Activated naive CD4-positive, alpha-beta T cell (primary cell): ENCODE data around the gene ZNF646.
A peak's percentile ranks its signal among the peaks of the same experiment; 100 is the strongest.

ENCODE experiments used
- DNase-seq, 4 experiments: peaks; one replicate each; lab custom pipeline; 2025; lab: John Stamatoyannopoulos, UW

The ZNF646 gene

GRCh38 chr16:31064882-31065461, 9.2 kb upstream of the ZNF646 start:
- DNase-seq = no peak

GRCh38 chr16:31067342-31067741, 6.9 kb upstream of the ZNF646 start:
- DNase-seq = no peak

GRCh38 chr16:31071861-31072260, 2.4 kb upstream of the ZNF646 start:
- DNase-seq = no peak

- no peak for DNase-seq
Observed at GRCh38 chr16:31072540-31073141, 1.6 kb upstream of the ZNF646 start.

GRCh38 chr16:31073142-31073969, 866 bp upstream of the ZNF646 start:
- peak; percentile 59 to 79 (median 65) for DNase-seq

- no peak for DNase-seq
Observed at GRCh38 chr16:31074814-31075183, 577 bp downstream of the ZNF646 start.

GRCh38 chr16:31076319-31076718, 2.1 kb downstream of the ZNF646 start:
- no peak for DNase-seq

GRCh38 chr16:31077024-31077423, 2.8 kb downstream of the ZNF646 start:
- DNase-seq = no peak

GRCh38 chr16:31077592-31078396, 3.6 kb downstream of the ZNF646 start:
- DNase-seq = no peak

GRCh38 chr16:31078597-31079341, 4.5 kb downstream of the ZNF646 start:
- no peak for DNase-seq

- no peak for DNase-seq
Observed at GRCh38 chr16:31079342-31079944, 5.2 kb downstream of the ZNF646 start.

- no peak for DNase-seq
Observed at GRCh38 chr16:31080035-31080629, 5.9 kb downstream of the ZNF646 start.

GRCh38 chr16:31080756-31081419, 6.7 kb downstream of the ZNF646 start:
- DNase-seq = no peak

- no peak for DNase-seq
Observed at GRCh38 chr16:31081428-31082351, 7.5 kb downstream of the ZNF646 start.

- no peak for DNase-seq
Observed at GRCh38 chr16:31082368-31083045, 8.3 kb downstream of the ZNF646 start.

- no peak for DNase-seq
Observed at GRCh38 chr16:31083081-31083480, 8.9 kb downstream of the ZNF646 start.

- DNase-seq = no peak
Observed at GRCh38 chr16:31083556-31083955, 9.3 kb downstream of the ZNF646 start.

GRCh38 chr16:31083981-31084380, 9.8 kb downstream of the ZNF646 start:
- DNase-seq = no peak
